ENCODE measurements around the gene CLSTN3. TPM values are rescaled to one million over a fixed set of nuclear protein-coding genes. Genes with fewer than 3 reads are reported as not detected.
A peak's percentile ranks its signal among the peaks of the same experiment; 100 is the strongest.

The CLSTN3 gene
- total and polyA plus RNA-seq, 7 donors: 3.7 to 41.5 (median 12.6) TPM

DNA sequence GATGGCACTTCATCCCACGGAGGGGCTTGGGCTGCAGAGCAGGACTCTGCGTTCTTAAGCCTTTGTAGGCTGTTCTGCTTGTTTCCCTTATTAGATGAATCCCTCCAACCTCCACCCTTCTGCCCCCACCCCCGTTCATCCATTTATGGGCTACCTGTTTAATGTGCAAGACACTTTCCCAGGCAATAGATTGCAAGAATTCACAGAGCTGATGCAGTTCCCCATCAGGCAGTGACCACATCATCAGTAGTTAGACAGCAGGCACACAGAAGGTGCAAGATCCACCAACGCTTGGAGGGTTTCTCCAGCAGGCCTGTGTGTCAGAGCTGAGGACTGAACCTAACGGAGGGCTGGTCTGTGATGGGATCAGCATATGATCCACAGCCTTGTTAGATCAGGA is 36.7 kb upstream of the CLSTN3 start:
- H3K27me3 ChIP-seq: no peaks in the 10 kb centered on the region
- no peak overlapping the region for H3K27ac ChIP-seq
- H3K9me3 ChIP-seq: no peaks in the 10 kb centered on the region
- TF ChIP-seq, protein P1, sequence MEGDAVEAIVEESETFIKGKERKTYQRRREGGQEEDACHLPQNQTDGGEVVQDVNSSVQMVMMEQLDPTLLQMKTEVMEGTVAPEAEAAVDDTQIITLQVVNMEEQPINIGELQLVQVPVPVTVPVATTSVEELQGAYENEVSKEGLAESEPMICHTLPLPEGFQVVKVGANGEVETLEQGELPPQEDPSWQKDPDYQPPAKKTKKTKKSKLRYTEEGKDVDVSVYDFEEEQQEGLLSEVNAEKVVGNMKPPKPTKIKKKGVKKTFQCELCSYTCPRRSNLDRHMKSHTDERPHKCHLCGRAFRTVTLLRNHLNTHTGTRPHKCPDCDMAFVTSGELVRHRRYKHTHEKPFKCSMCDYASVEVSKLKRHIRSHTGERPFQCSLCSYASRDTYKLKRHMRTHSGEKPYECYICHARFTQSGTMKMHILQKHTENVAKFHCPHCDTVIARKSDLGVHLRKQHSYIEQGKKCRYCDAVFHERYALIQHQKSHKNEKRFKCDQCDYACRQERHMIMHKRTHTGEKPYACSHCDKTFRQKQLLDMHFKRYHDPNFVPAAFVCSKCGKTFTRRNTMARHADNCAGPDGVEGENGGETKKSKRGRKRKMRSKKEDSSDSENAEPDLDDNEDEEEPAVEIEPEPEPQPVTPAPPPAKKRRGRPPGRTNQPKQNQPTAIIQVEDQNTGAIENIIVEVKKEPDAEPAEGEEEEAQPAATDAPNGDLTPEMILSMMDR (IDR thresholded peaks at IDR 0.05): no peak
- TF ChIP-seq EP300 (IDR thresholded peaks at IDR 0.05) (no peak), POLR2A (IDR thresholded peaks at IDR 0.05) (no peak), POLR2AphosphoS5 (IDR thresholded peaks at IDR 0.05) (no peak)
- intact Hi-C loops (cut with DNase I): loop anchor here (2.0 kb wide), 1 partner anchor 15 kb away; the partner anchor contains the start of gene C1RL
- DNase-seq: no peak
- peaks cover 0 to 35% (median 33%) of the 10 kb centered on the region in 4 donors for H3K4me1 ChIP-seq
- 39 to 68% methylated on average over 5 of the region's 5 CpGs for WGBS, 2 donors
- H3K36me3 ChIP-seq: peaks cover 0 to 23% (median 5%) of the 10 kb centered on the region in 4 donors
- H3K4me3 ChIP-seq: no peak overlapping the region

DNA sequence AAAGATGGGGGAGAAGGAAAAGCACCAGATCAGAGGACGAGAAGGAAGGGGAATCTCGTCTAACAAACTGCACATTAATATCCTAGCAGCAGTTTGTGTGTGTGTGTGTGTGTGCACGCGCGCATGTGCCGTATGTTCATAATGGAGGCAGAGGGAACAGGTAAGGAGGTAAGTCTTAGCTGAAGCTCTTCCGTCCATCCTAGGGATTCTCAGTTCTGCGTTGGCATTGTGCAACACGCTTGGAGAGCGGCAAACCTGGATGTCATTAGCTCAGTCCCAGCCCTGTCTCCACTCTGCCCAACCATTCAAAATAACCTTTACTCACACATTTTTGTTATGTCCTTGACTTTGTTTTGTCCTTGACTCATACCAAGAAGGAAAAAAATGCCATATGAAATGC is 36.3 kb upstream of the CLSTN3 start:
- no peaks in the 10 kb centered on the region for H3K27me3 ChIP-seq
- H3K4me1 ChIP-seq: peaks cover 0 to 35% (median 33%) of the 10 kb centered on the region in 4 donors
- no peak overlapping the region for H3K4me3 ChIP-seq
- intact Hi-C loops (cut with DNase I): loop anchor here (2.0 kb wide), 1 partner anchor 15 kb away; the partner anchor contains the start of gene C1RL
- 28 to 66% methylated on average over 10 of the region's 10 CpGs for WGBS, 2 donors
- H3K9me3 ChIP-seq: no peaks in the 10 kb centered on the region
- no peak overlapping the region for H3K27ac ChIP-seq
- H3K36me3 ChIP-seq: peaks cover 0 to 19% (median 2%) of the 10 kb centered on the region in 4 donors
- TF ChIP-seq POLR2A (IDR thresholded peaks at IDR 0.05) (no peak), POLR2AphosphoS5 (IDR thresholded peaks at IDR 0.05) (peak in 2 of 4 donors; percentile 37 to 46)
- no peak for DNase-seq

DNA sequence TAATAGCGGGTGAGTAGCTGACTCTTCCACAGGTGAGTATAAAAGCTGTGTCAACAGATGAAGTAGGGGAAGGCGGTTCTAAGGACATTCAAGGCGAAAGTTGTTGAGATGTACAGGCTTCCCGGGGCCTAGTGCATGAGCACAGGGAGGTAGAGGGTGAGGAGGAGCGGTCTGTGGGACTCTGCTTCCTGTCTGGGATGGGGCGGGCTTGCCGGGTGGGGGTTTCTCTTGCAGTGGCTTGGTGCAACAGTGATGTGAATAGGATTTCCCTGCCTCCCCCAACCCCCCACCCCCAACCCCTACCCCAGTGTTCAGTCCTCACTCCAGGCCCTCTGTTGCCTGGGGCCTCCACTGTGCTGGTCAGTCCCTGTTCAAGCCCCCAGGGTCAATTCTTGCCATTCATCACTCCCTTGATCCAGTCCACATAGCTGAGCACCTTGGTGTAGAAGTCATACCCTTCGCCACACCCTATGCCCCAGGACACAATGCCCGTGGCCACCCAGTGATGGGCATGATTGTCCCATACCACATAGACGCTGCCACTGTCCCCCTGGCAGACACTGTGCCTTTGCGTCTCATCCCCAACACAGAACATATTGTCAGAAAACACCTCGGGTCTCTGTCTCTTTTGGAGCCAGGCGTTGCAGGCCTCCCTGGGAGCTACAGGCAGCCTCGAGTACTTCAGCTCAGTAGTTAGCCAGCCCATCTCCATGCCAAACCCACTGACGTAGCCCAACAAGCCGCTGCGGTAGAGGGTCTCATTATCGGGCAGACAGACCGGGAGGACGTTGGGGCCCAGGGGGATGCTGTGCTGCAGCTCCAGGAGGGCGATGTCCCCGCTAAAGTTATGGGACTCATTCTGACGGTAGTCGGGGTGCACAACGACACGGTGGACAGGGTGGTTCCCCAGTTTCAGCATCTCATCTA is 33.9 kb upstream of the CLSTN3 start:
- H3K27ac ChIP-seq: no peak overlapping the region
- H3K9me3 ChIP-seq: no peaks in the 10 kb centered on the region
- H3K36me3 ChIP-seq: peaks cover 5 to 28% (median 8%) of the 10 kb centered on the region in 4 donors
- H3K4me3 ChIP-seq: no peak overlapping the region
- WGBS, 2 donors: 82 to 86% methylated on average over 26 of the region's 26 CpGs
- DNase-seq: peak; percentile 52
- TF ChIP-seq POLR2AphosphoS5 (IDR thresholded peaks at IDR 0.05) (peak in 1 of 4 donors; percentile 11), EP300 (IDR thresholded peaks at IDR 0.05) (no peak), POLR2A (IDR thresholded peaks at IDR 0.05) (no peak)
- TF ChIP-seq, protein P1 (IDR thresholded peaks at IDR 0.05): no peak
- intact Hi-C loops (cut with DNase I): no loop called here
- no peaks in the 10 kb centered on the region for H3K27me3 ChIP-seq
- H3K4me1 ChIP-seq: peaks cover 0 to 22% (median 17%) of the 10 kb centered on the region in 4 donors

DNA sequence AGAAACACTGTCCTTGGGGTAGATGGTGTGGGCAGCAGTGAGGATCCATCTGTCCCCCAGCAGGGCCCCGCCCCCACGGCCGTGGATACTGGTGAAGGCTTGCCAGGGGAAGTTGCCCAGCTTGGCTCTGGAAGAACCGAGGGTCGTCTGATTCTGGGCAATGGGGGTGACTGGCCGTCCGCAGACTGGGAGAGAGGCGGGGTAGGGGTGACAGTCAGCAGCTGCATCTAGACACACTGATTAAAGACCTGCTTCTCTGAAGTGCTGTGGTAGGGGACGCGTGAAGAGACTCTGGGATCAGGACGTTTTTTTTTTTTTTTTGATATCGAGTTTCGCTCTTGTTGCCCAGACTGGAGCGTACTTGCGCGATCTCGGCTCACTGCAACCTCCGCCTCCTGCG is 33.2 kb upstream of the CLSTN3 start:
- no peak for TF ChIP-seq POLR2A (IDR thresholded peaks at IDR 0.05)
- TF ChIP-seq POLR2AphosphoS5 (IDR thresholded peaks at IDR 0.05): no peak
- TF ChIP-seq, protein P1 (IDR thresholded peaks at IDR 0.05): no peak
- no peak for TF ChIP-seq EP300 (IDR thresholded peaks at IDR 0.05)
- Histone ChIP-seq H3K4me3 (no peak overlapping the region), H3K4me1 (peaks cover 0 to 15% (median 10%) of the 10 kb centered on the region in 4 donors), H3K9me3 (no peaks in the 10 kb centered on the region), H3K36me3 (peaks cover 5 to 28% (median 8%) of the 10 kb centered on the region in 4 donors), H3K27ac (no peak overlapping the region), H3K27me3 (no peaks in the 10 kb centered on the region)
- intact Hi-C loops (cut with DNase I): no loop called here
- 88 to 91% methylated on average over 19 of the region's 19 CpGs for WGBS, 2 donors
- DNase-seq: peak; percentile 61

DNA sequence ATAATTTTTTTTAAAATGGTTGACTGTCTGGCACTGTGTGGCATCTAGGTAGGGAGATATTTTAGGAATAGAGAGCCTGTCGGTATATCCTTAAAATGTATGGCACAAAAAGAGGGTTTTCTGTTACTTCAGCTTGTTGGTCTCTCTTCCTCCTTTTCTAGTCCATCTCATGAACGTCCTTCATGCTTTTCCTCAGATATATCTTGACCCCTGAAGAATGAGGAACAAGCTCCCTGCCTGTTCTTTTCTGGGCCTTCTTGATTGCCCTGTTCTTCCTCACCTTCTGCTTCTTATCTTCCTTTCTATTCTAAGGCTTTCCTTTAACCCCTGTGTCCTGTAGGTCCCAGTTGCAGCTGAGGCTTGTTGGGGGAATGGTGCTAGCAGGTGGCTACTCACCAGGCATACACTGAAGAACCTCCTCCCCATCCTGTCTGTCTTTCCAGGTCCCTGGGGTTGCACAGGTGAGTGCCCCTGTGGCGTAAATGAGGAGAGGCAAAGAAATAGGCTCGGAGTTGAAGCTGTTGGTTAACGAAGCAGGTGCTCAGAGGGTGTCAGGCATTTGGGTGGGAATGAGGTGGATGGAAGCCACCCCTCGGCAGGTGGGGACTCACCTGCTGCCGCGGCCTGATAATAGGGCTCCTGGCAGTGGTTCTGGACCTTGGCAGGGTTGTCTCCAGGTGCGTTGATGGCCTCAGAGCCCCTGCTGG is 30.7 kb upstream of the CLSTN3 start:
- DNase-seq: peak; percentile 49
- Histone ChIP-seq H3K27me3 (no peaks in the 10 kb centered on the region), H3K4me1 (no peaks in the 10 kb centered on the region), H3K9me3 (no peaks in the 10 kb centered on the region), H3K36me3 (peaks cover 5 to 44% (median 15%) of the 10 kb centered on the region in 4 donors), H3K4me3 (no peak overlapping the region), H3K27ac (no peak overlapping the region)
- TF ChIP-seq, protein P1 (IDR thresholded peaks at IDR 0.05): no peak
- no peak for TF ChIP-seq EP300 (IDR thresholded peaks at IDR 0.05)
- TF ChIP-seq POLR2A (IDR thresholded peaks at IDR 0.05): no peak
- no peak for TF ChIP-seq POLR2AphosphoS5 (IDR thresholded peaks at IDR 0.05)
- 87 to 92% methylated on average over 9 of the region's 9 CpGs for WGBS, 2 donors
- intact Hi-C loops (cut with DNase I): no loop called here
